OCI-LY1 (cell line): ENCODE measurements around the gene ZBTB48.

Source experiments
- H2AFZ ChIP-seq: fragments of 200-600 bp; sonication (generic), shearing (Covaris generic); 2 replicates; pipeline ENCODE4 v1.6.0; 2014; ENCODE audit warnings: antibody characterized with exemption, mild to moderate bottlenecking, low read length
- H3F3A ChIP-seq: fragments of 200-600 bp; sonication (generic), shearing (Covaris generic); 2 replicates; pipeline ENCODE4 v1.6.0; 2014; ENCODE audit warnings: mild to moderate bottlenecking, antibody characterized with exemption, low read length, moderate library complexity; ENCODE audit not compliant: insufficient read depth
- H3K27ac ChIP-seq: fragments of 200-600 bp; sonication (generic); 2 replicates; pipeline ENCODE4 v1.5.1; 2014; ENCODE audit warnings: low read length, mixed run types, mild to moderate bottlenecking, low read depth; ENCODE audit not compliant: poor library complexity, severe bottlenecking
- H3K27me3 ChIP-seq: fragments of 200-600 bp; sonication (generic); 2 replicates; pipeline ENCODE4 v1.6.0; 2014; ENCODE audit warnings: antibody characterized with exemption, mild to moderate bottlenecking, low read length, moderate library complexity; ENCODE audit not compliant: insufficient read depth
- H3K36me3 ChIP-seq: fragments of 200-600 bp; sonication (generic); 2 replicates; pipeline ENCODE4 v1.6.1; 2014; ENCODE audit warnings: mild to moderate bottlenecking, antibody characterized with exemption, low read length, moderate library complexity, mixed read lengths; ENCODE audit not compliant: insufficient read depth
- H3K4me1 ChIP-seq: fragments of 200-600 bp; sonication (generic); 2 replicates; pipeline ENCODE4 v1.5.1; 2014; ENCODE audit warnings: mild to moderate bottlenecking, low read length, moderate library complexity; ENCODE audit not compliant: insufficient read depth, severe bottlenecking
- H3K4me2 ChIP-seq: fragments of 200-600 bp; sonication (generic), shearing (Covaris generic); 2 replicates; pipeline ENCODE4 v1.6.1; 2014; ENCODE audit warnings: low read length
- H3K4me3 ChIP-seq: fragments of 200-600 bp; sonication (generic); 2 replicates; pipeline ENCODE4 v1.5.1; 2014; ENCODE audit warnings: low read length, low read depth, mild to moderate bottlenecking, mixed read lengths; ENCODE audit not compliant: poor library complexity, severe bottlenecking
- H3K79me2 ChIP-seq: fragments of 200-600 bp; shearing (Covaris generic); 2 replicates; pipeline ENCODE4 v1.6.1; 2016; ENCODE audit warnings: mixed run types, low read length, mixed read lengths; ENCODE audit not compliant: insufficient read depth
- H3K9ac ChIP-seq: fragments of 200-600 bp; sonication (generic), shearing (Covaris generic); 2 replicates; pipeline ENCODE4 v1.6.1; 2014; ENCODE audit warnings: mild to moderate bottlenecking, low read length, mixed read lengths
- H3K9me2 ChIP-seq: fragments of 200-600 bp; sonication (generic), shearing (Covaris generic); 2 replicates; pipeline ENCODE4 v1.6.1; 2014; ENCODE audit warnings: low read depth, mild to moderate bottlenecking, low read length, mixed read lengths
- H3K9me3 ChIP-seq: fragments of 200-600 bp; shearing (Covaris generic); 2 replicates; pipeline ENCODE4 v1.6.1; 2014; ENCODE audit warnings: low read length, mixed read lengths
- H4K20me1 ChIP-seq: fragments of 200-600 bp; sonication (generic), shearing (Covaris generic); 2 replicates; pipeline ENCODE4 v1.6.0; 2016; ENCODE audit warnings: mild to moderate bottlenecking, low read length; ENCODE audit not compliant: insufficient read depth
- CTCF ChIP-seq: fragments of 200-600 bp; sonication (generic), shearing (Covaris generic); IDR thresholded peaks from 2 replicates; pipeline ENCODE4 v1.5.1; 2017; ENCODE audit warnings: mild to moderate bottlenecking, antibody characterized with exemption, low read length, moderate library complexity, mixed read lengths
- EZH2 ChIP-seq: fragments of 200-600 bp; sonication (generic), shearing (Covaris generic); IDR thresholded peaks from 2 replicates; pipeline ENCODE4 v1.8.0; 2017; ENCODE audit warnings: borderline replicate concordance, mixed run types, mild to moderate bottlenecking, antibody characterized with exemption, low read length, moderate library complexity, mixed read lengths

Gene ZBTB48

GRCh38 chr1:6592865-6593593 lies 13.2 kb downstream of the ZBTB48 start:
- Histone ChIP-seq H3K4me1 (peaks cover 36% of the 10 kb centered on the region), H3K4me2 (no peak overlapping the region), H3K4me3 (no peak overlapping the region), H3K9me2 (no peaks in the 10 kb centered on the region), H3F3A (no peaks in the 10 kb centered on the region), H3K79me2 (no peaks in the 10 kb centered on the region), H2AFZ (no peak overlapping the region), H3K27me3 (no peaks in the 10 kb centered on the region), H3K9ac (no peak overlapping the region), H3K9me3 (no peaks in the 10 kb centered on the region), H3K27ac (no peak overlapping the region), H4K20me1 (no peaks in the 10 kb centered on the region), H3K36me3 (peaks cover 99% of the 10 kb centered on the region)
- TF ChIP-seq CTCF: no peak
- no peak for TF ChIP-seq EZH2

- Histone ChIP-seq H3K27ac (no peak overlapping the region), H3K36me3 (peaks cover 97% of the 10 kb centered on the region), H3K9me2 (no peaks in the 10 kb centered on the region), H3F3A (no peaks in the 10 kb centered on the region), H3K9ac (no peak overlapping the region), H3K27me3 (no peaks in the 10 kb centered on the region), H3K4me2 (no peak overlapping the region), H3K79me2 (peaks cover under 1% of the 10 kb centered on the region; the same call in 1 of the 2 replicates), H4K20me1 (no peaks in the 10 kb centered on the region), H2AFZ (no peak overlapping the region), H3K4me1 (peaks cover 35% of the 10 kb centered on the region), H3K4me3 (no peak overlapping the region), H3K9me3 (no peaks in the 10 kb centered on the region)
- TF ChIP-seq CTCF (no peak), EZH2 (no peak)
Measured at GRCh38 chr1:6593810-6594209, 14.0 kb downstream of the ZBTB48 start.

GRCh38 chr1:6594977-6595740 lies 15.4 kb downstream of the ZBTB48 start:
- Histone ChIP-seq H3K27me3 (no peaks in the 10 kb centered on the region), H3K27ac (no peak overlapping the region), H3K4me1 (peaks cover 46% of the 10 kb centered on the region), H3F3A (no peaks in the 10 kb centered on the region), H2AFZ (no peak overlapping the region), H3K4me3 (no peak overlapping the region), H3K9me2 (no peaks in the 10 kb centered on the region), H3K4me2 (no peak overlapping the region), H3K9me3 (no peaks in the 10 kb centered on the region), H3K36me3 (peaks cover 93% of the 10 kb centered on the region), H4K20me1 (no peaks in the 10 kb centered on the region), H3K79me2 (peaks cover 10% of the 10 kb centered on the region), H3K9ac (no peak overlapping the region)
- TF ChIP-seq EZH2: no peak
- no peak for TF ChIP-seq CTCF
